H9 (cell line): ENCODE results near the gene ATP5F1B. TPM values are rescaled to one million over a fixed set of nuclear protein-coding genes. Genes with fewer than 3 reads are reported as not detected.
A peak's percentile ranks its signal among the peaks of the same experiment; 100 is the strongest.

ENCODE experiments used
- DNase-seq: peaks from one replicate; pipeline ENCODE4 v3.0.0-alpha.2; 2017
- H2AFZ ChIP-seq: one replicate; pipeline ENCODE4 v1.6.1; 2013; ENCODE audit warnings: mild to moderate bottlenecking, low read length, control low read depth, moderate library complexity
- H2AK5ac ChIP-seq: 2 replicates; pipeline ENCODE4 v1.6.1; 2013; ENCODE audit warnings: low read length, control low read depth, mixed read lengths; ENCODE audit not compliant: insufficient read length
- H2BK120ac ChIP-seq: one replicate; pipeline ENCODE4 v1.6.1; 2013; ENCODE audit warnings: low read depth, mild to moderate bottlenecking, low read length, control low read depth, inconsistent platforms; ENCODE audit not compliant: poor library complexity, severe bottlenecking
- H2BK12ac ChIP-seq: 2 replicates; pipeline ENCODE4 v1.6.1; 2013; ENCODE audit warnings: low read length, control low read depth, mixed read lengths, low read depth; ENCODE audit not compliant: insufficient read length
- H2BK15ac ChIP-seq: 2 replicates; pipeline ENCODE4 v1.6.1; 2013; ENCODE audit warnings: low read depth, low read length, control low read depth
- H2BK20ac ChIP-seq: one replicate; pipeline ENCODE4 v1.6.1; 2013; ENCODE audit warnings: low read depth, mild to moderate bottlenecking, low read length, control low read depth, inconsistent platforms; ENCODE audit not compliant: poor library complexity, severe bottlenecking
- H2BK5ac ChIP-seq: 2 replicates; pipeline ENCODE4 v1.6.1; 2013; ENCODE audit warnings: low read length, control low read depth, mixed read lengths; ENCODE audit not compliant: insufficient read length
- H3K14ac ChIP-seq: 2 replicates; pipeline ENCODE4 v1.6.1; 2013; ENCODE audit warnings: low read length, control low read depth; ENCODE audit not compliant: insufficient read depth
- H3K18ac ChIP-seq: 2 replicates; pipeline ENCODE4 v1.6.1; 2013; ENCODE audit warnings: low read depth, mild to moderate bottlenecking, mixed read lengths, low read length, control low read depth; ENCODE audit not compliant: insufficient read length
- H3K23ac ChIP-seq: 2 replicates; pipeline ENCODE4 v1.6.1; 2013; ENCODE audit warnings: low read length, control low read depth, mixed read lengths, low read depth; ENCODE audit not compliant: insufficient read length
- H3K23me2 ChIP-seq: 2 replicates; pipeline ENCODE4 v1.6.1; 2013; ENCODE audit warnings: low read depth, mild to moderate bottlenecking, mixed read lengths, low read length, control low read depth; ENCODE audit not compliant: insufficient read length, poor library complexity, severe bottlenecking
- H3K27ac ChIP-seq: 2 replicates; pipeline ENCODE4 v1.5.1; 2013; ENCODE audit warnings: low read length, control low read depth, mixed read lengths, low read depth; ENCODE audit not compliant: insufficient read length
- H3K27me3 ChIP-seq: 2 replicates; pipeline ENCODE4 v1.6.1; 2013; ENCODE audit warnings: low read length, control low read depth, inconsistent platforms; ENCODE audit not compliant: insufficient read depth
- H3K4ac ChIP-seq: 2 replicates; pipeline ENCODE4 v1.6.1; 2013; ENCODE audit warnings: low read depth, mild to moderate bottlenecking, control low read depth, inconsistent platforms, low read length, moderate library complexity
- H3K4me1 ChIP-seq: 2 replicates; pipeline ENCODE4 v1.6.1; 2013; ENCODE audit warnings: low read length, control low read depth, inconsistent platforms; ENCODE audit not compliant: insufficient read depth
- H3K4me2 ChIP-seq: 2 replicates; pipeline ENCODE4 v1.6.1; 2013; ENCODE audit warnings: low read length, control low read depth, mixed read lengths; ENCODE audit not compliant: insufficient read length, insufficient read depth
- H3K56ac ChIP-seq: 2 replicates; pipeline ENCODE4 v1.6.1; 2013; ENCODE audit warnings: low read depth, mild to moderate bottlenecking, mixed read lengths, low read length, control low read depth; ENCODE audit not compliant: insufficient read length
- H3K79me1 ChIP-seq: 2 replicates; pipeline ENCODE4 v1.6.1; 2013; ENCODE audit warnings: low read depth, mild to moderate bottlenecking, moderate library complexity, low read length, control low read depth, inconsistent platforms; ENCODE audit not compliant: insufficient read depth, poor library complexity, severe bottlenecking
- H3K79me2 ChIP-seq: 2 replicates; pipeline ENCODE4 v1.6.1; 2013; ENCODE audit warnings: low read length, control low read depth, inconsistent platforms; ENCODE audit not compliant: insufficient read depth
- H3K9ac ChIP-seq: 2 replicates; pipeline ENCODE4 v1.6.1; 2013; ENCODE audit warnings: low read length, control low read depth, mixed read lengths; ENCODE audit not compliant: insufficient read length; ENCODE audit errors: extremely low read depth
- H3K9me3 ChIP-seq: one replicate; pipeline ENCODE4 v1.6.1; 2013; ENCODE audit warnings: low read depth, low read length, inconsistent platforms; ENCODE audit not compliant: control insufficient read depth
- H3T11ph ChIP-seq: one replicate; pipeline ENCODE4 v1.6.1; 2013; ENCODE audit warnings: mild to moderate bottlenecking, low read length, control low read depth, inconsistent platforms
- H4K20me1 ChIP-seq: one replicate; pipeline ENCODE4 v1.6.1; 2013; ENCODE audit not compliant: control insufficient read depth, insufficient read length, insufficient read depth
- H4K5ac ChIP-seq: 2 replicates; pipeline ENCODE4 v1.6.1; 2013; ENCODE audit warnings: low read depth, mild to moderate bottlenecking, mixed read lengths, low read length, control low read depth; ENCODE audit not compliant: insufficient read length
- H4K8ac ChIP-seq: replicated peaks from 2 replicates; pipeline ENCODE4 v1.6.1; 2013; ENCODE audit warnings: low read length, control low read depth, mixed read lengths, low read depth; ENCODE audit not compliant: insufficient read length
- H4K91ac ChIP-seq: 2 replicates; pipeline ENCODE4 v1.6.1; 2013; ENCODE audit warnings: low read depth, mild to moderate bottlenecking, moderate library complexity, mixed read lengths, low read length, control low read depth; ENCODE audit not compliant: insufficient read length
- H3K27ac Mint-ChIP-seq, 3 experiments: 2 replicates in 2 of 3; 3 replicates in 1 of 3; pipeline ENCODE4 v1.8.0; 2020 to 2021; ENCODE audit warnings: mixed read lengths in 3 of 3, mild to moderate bottlenecking in 1 of 3, moderate library complexity in 1 of 3
- H3K27me3 Mint-ChIP-seq: 2 replicates; pipeline ENCODE4 v1.8.0; 2021; ENCODE audit warnings: low read depth, mild to moderate bottlenecking, moderate library complexity, mixed read lengths
- H3K36me3 Mint-ChIP-seq, 3 experiments: 2 replicates in 2 of 3; 3 replicates in 1 of 3; pipeline ENCODE4 v1.8.0; 2020 to 2021; ENCODE audit warnings: low read depth in 3 of 3, mixed read lengths in 3 of 3; ENCODE audit not compliant: insufficient read depth in 1 of 3
- H3K4me1 Mint-ChIP-seq, 2 experiments: 2 replicates each; pipeline ENCODE4 v1.8.0; 2020; ENCODE audit warnings: mixed read lengths in 2 of 2
- H3K4me3 Mint-ChIP-seq, 2 experiments: 2 replicates in 1 of 2; 3 replicates in 1 of 2; pipeline ENCODE4 v1.8.0; 2020 to 2021; ENCODE audit warnings: mild to moderate bottlenecking in 2 of 2, mixed read lengths in 2 of 2, moderate library complexity in 1 of 2
- H3K9me3 Mint-ChIP-seq, 2 experiments: 2 replicates in 1 of 2; 3 replicates in 1 of 2; pipeline ENCODE4 v1.8.0; 2020; ENCODE audit warnings: mild to moderate bottlenecking in 2 of 2, mixed read lengths in 2 of 2, moderate library complexity in 1 of 2
- WGBS: extraction: QIAGEN DNeasy Blood & Tissue Kit; methylation state at CpG from one replicate; pipeline ENCODE4 v1.1.7; 2013; ENCODE audit warnings: missing lambda C conversion rate, low lambda C conversion rate, mixed read lengths; ENCODE audit not compliant: insufficient read length; ENCODE audit errors: extremely low coverage; 5-methylcytosine and 5-hydroxymethylcytosine counted together
- total RNA-seq: library from RNA; stranded (reverse); gene quantifications from 2 replicates; pipeline ENCODE4 v1.2.1, GENCODE V29; 2021
- TF ChIP-seq, protein P1 (sequence below): fragments of 200-600 bp; sonication (generic); conservative IDR thresholded peaks from 3 replicates; pipeline ENCODE4 v1.8.0; 2021; ENCODE audit warnings: antibody characterized with exemption, mild to moderate bottlenecking

ATP5F1B gene
- total RNA-seq, 1 experiment from 2014 or later: 927 TPM

DNA sequence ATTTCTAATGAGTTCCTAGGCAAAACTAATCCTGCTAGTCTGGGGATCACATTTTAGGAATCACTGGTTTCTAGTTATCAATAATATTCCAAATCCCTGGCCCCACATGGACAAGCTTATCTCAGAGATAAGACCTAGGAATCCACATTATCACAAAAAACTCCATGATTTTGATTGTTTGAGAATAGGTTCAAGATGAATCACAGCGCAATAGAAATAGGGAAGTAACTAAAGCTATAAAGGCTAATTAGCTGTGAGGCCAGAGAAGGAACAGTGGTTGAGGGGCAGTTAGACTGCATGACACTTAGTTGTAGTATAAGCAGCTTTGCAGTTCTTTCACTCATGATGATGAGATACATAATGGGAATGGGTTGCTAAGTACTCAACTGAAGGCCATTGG lies 13.1 kb upstream of the ATP5F1B start:
- Mint-ChIP-seq H3K27ac (0 out of 7 replicates have a peak overlapping the region, but pooled peaks of 1 of the 3 experiments have one; percentile 30), H3K27me3 (no peaks in the 10 kb centered on the region), H3K9me3 (peaks cover 18 to 19% of the 10 kb centered on the region in 2 experiments), H3K4me3 (no peak overlapping the region), H3K36me3 (peaks cover 12 to 22% (median 19%) of the 10 kb centered on the region in 3 experiments), H3K4me1 (no peaks in the 10 kb centered on the region)
- Histone ChIP-seq H2AK5ac (no peak overlapping the region), H2AFZ (no peak overlapping the region), H2BK15ac (no peak overlapping the region), H4K91ac (no peak overlapping the region), H3K9me3 (no peaks in the 10 kb centered on the region), H4K5ac (no peak overlapping the region), H2BK12ac (no peak overlapping the region), H4K20me1 (no peaks in the 10 kb centered on the region), H3T11ph (no peak overlapping the region), H3K4me1 (no peaks in the 10 kb centered on the region), H2BK5ac (no peak overlapping the region), H3K79me1 (no peaks in the 10 kb centered on the region), H3K27me3 (no peaks in the 10 kb centered on the region), H3K27ac (no peak overlapping the region), H2BK120ac (no peak overlapping the region), H3K23ac (no peak overlapping the region), H3K4me2 (no peak overlapping the region), H3K23me2 (no peaks in the 10 kb centered on the region), H4K8ac (no peak overlapping the region), H3K14ac (no peak overlapping the region), H3K18ac (no peak overlapping the region), H3K9ac (no peak overlapping the region), H2BK20ac (no peak overlapping the region), H3K4ac (no peak overlapping the region), H3K56ac (no peak overlapping the region), H3K79me2 (no peaks in the 10 kb centered on the region)
- no peak for DNase-seq
- WGBS: no CpG with 5 or more reads among the region's 1 CpG
- TF ChIP-seq, protein P1, sequence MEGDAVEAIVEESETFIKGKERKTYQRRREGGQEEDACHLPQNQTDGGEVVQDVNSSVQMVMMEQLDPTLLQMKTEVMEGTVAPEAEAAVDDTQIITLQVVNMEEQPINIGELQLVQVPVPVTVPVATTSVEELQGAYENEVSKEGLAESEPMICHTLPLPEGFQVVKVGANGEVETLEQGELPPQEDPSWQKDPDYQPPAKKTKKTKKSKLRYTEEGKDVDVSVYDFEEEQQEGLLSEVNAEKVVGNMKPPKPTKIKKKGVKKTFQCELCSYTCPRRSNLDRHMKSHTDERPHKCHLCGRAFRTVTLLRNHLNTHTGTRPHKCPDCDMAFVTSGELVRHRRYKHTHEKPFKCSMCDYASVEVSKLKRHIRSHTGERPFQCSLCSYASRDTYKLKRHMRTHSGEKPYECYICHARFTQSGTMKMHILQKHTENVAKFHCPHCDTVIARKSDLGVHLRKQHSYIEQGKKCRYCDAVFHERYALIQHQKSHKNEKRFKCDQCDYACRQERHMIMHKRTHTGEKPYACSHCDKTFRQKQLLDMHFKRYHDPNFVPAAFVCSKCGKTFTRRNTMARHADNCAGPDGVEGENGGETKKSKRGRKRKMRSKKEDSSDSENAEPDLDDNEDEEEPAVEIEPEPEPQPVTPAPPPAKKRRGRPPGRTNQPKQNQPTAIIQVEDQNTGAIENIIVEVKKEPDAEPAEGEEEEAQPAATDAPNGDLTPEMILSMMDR: no peak
